Measurements from ENCODE around the gene CD300A. TPM values are rescaled to one million over a fixed set of nuclear protein-coding genes. Genes with fewer than 3 reads are reported as not detected.

CD300A gene
- total RNA-seq, 3 donors from 2014 or later (not counting 1 experiment from before 2014, with no cell fraction given) = 287 to 370 (median 295) TPM

GRCh38 chr17:74451557-74451956, 14.9 kb upstream of the CD300A start:
- Mint-ChIP-seq H3K27me3 (ENCODE audit: low read depth in 2 of 2) (peaks cover 0 to 2% of the 10 kb centered on the region in 2 donors), H3K4me3 (no peak overlapping the region), H3K27ac (no peak overlapping the region), H3K9me3 (no peaks in the 10 kb centered on the region), H3K36me3 (no peaks in the 10 kb centered on the region), H3K4me1 (peaks cover 7 to 24% of the 10 kb centered on the region in 2 donors)
- intact Hi-C loops (cut with micrococcal nuclease) = no loop called here
- Histone ChIP-seq H3K27ac (ENCODE audit: low read length) (no peak overlapping the region), H3K27me3 (ENCODE audit: control insufficient read depth, insufficient read depth, low read length) (peaks cover 2% of the 10 kb centered on the region), H3K4me3 (ENCODE audit: low read length) (no peak overlapping the region), H3K36me3 (ENCODE audit: control insufficient read depth, insufficient read depth, low read length) (no peaks in the 10 kb centered on the region), H3K4me1 (ENCODE audit: control insufficient read depth, insufficient read depth, low read length) (peaks cover 38% of the 10 kb centered on the region), H3K9me3 (ENCODE audit: control insufficient read depth, insufficient read depth, low read length) (no peaks in the 10 kb centered on the region)
- ATAC-seq = no peak
- no peak for DNase-seq
- no peak for TF ChIP-seq CTCF (IDR thresholded peaks at IDR 0.05)
- 88% methylated on average over 6 of the region's 6 CpGs for WGBS (ENCODE audit: insufficient coverage)

GRCh38 chr17:74452033-74452840, 14.2 kb upstream of the CD300A start:
- no peak for TF ChIP-seq CTCF (IDR thresholded peaks at IDR 0.05)
- Mint-ChIP-seq H3K4me1 (peaks cover 11 to 25% of the 10 kb centered on the region in 2 donors), H3K9me3 (no peaks in the 10 kb centered on the region), H3K36me3 (no peaks in the 10 kb centered on the region), H3K27me3 (ENCODE audit: low read depth in 2 of 2) (no peaks in the 10 kb centered on the region), H3K27ac (no peak overlapping the region), H3K4me3 (peak overlapping the region; percentile 64)
- ATAC-seq (no peak), DNase-seq (no peak)
- 54% methylated on average over 16 of the region's 16 CpGs for WGBS (ENCODE audit: insufficient coverage)
- Histone ChIP-seq H3K27me3 (ENCODE audit: control insufficient read depth, insufficient read depth, low read length) (peaks cover 2% of the 10 kb centered on the region), H3K36me3 (ENCODE audit: control insufficient read depth, insufficient read depth, low read length) (no peaks in the 10 kb centered on the region), H3K4me3 (ENCODE audit: low read length) (no peak overlapping the region), H3K9me3 (ENCODE audit: control insufficient read depth, insufficient read depth, low read length) (no peaks in the 10 kb centered on the region), H3K4me1 (ENCODE audit: control insufficient read depth, insufficient read depth, low read length) (peaks cover 36% of the 10 kb centered on the region), H3K27ac (ENCODE audit: low read length) (no peak overlapping the region)
- intact Hi-C loops (cut with micrococcal nuclease) = no loop called here

DNA sequence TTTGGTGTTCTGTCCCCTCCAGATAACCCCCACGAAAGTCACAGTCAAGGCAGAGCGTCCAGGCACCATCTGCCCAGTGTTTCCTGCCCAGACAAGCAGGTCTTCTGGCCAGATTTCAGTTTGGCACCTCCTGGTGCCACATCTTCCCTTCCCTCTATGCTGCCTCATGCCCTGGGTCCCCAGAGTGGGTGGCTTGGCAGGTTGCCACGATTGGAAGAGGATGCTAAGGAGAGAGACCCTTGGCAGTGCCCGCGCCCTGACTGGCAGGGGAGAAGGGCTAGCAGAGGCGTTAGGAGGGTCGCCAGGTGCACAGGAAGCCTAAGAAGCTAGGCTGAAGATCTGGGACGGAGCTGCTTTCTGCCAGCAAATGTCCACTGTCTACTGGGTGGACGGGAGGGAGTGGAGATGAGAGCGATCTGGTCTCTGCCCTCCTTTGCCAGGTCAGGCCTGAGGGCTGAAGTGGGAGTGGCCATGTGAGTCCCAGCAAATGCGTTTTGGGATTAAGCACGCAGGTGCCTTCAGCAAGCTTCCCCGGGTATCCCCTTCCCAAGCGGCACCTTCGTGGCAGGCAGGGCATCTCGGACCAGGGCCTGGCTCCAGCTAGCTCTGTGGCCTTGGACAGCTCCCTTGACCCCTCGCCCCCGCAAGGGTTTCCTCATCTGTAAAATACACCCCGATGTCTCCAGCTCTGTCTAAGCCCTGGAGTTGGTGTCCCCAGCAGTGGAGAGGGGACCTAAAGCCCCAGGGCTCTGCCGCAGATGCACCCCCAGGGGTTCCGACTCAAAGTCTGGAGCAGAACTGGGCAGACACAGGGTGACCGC, 13.4 kb upstream of the CD300A start:
- no peaks in the 10 kb centered on the region for H3K27me3 Mint-ChIP-seq (ENCODE audit: low read depth in 2 of 2)
- peaks cover 17 to 31% of the 10 kb centered on the region in 2 donors for H3K4me1 Mint-ChIP-seq
- H3K4me1 ChIP-seq (ENCODE audit: control insufficient read depth, insufficient read depth, low read length) = peaks cover 44% of the 10 kb centered on the region
- peak overlapping the region; percentile 64 for H3K4me3 Mint-ChIP-seq
- no peaks in the 10 kb centered on the region for H3K36me3 Mint-ChIP-seq
- intact Hi-C loops (cut with micrococcal nuclease) = no loop called here
- WGBS (ENCODE audit: insufficient coverage) = 69% methylated on average over 22 of the region's 22 CpGs
- DNase-seq (no peak), ATAC-seq (no peak)
- H3K36me3 ChIP-seq (ENCODE audit: control insufficient read depth, insufficient read depth, low read length) = no peaks in the 10 kb centered on the region
- no peaks in the 10 kb centered on the region for H3K9me3 ChIP-seq (ENCODE audit: control insufficient read depth, insufficient read depth, low read length)
- H3K27ac ChIP-seq (ENCODE audit: low read length) = no peak overlapping the region
- TF ChIP-seq CTCF (IDR thresholded peaks at IDR 0.05) = no peak
- H3K27ac Mint-ChIP-seq = no peak overlapping the region
- no peaks in the 10 kb centered on the region for H3K9me3 Mint-ChIP-seq
- H3K27me3 ChIP-seq (ENCODE audit: control insufficient read depth, insufficient read depth, low read length) = peaks cover 2% of the 10 kb centered on the region
- H3K4me3 ChIP-seq (ENCODE audit: low read length) = no peak overlapping the region
